Measurements from ENCODE around the gene ZMIZ1.

The ZMIZ1 gene

GRCh38 chr10:79074732-79075131 lies 6.0 kb downstream of the ZMIZ1 start:
- DNase-seq (ENCODE audit: low read depth in 1 of 2, low spot score in 1 of 2), result no peak
- no peak for TF ChIP-seq JUND (IDR thresholded peaks at IDR 0.05; ENCODE audit: low read depth)
- in situ Hi-C loops (cut with HindIII; ENCODE audit: low pct_unique_long_range_greater_than_20kb, low sequenced_read_pairs), result no loop called here

- TF ChIP-seq JUND (IDR thresholded peaks at IDR 0.05; ENCODE audit: low read depth), result no peak
- in situ Hi-C loops (cut with HindIII; ENCODE audit: low pct_unique_long_range_greater_than_20kb, low sequenced_read_pairs), result no loop called here
- no peak for DNase-seq (ENCODE audit: low read depth in 1 of 2, low spot score in 1 of 2)
Observed at GRCh38 chr10:79075418-79075817, 6.7 kb downstream of the ZMIZ1 start.

GRCh38 chr10:79077488-79078173 lies 8.9 kb downstream of the ZMIZ1 start:
- TF ChIP-seq JUND (IDR thresholded peaks at IDR 0.05; ENCODE audit: low read depth), result no peak
- in situ Hi-C loops (cut with HindIII; ENCODE audit: low pct_unique_long_range_greater_than_20kb, low sequenced_read_pairs), result no loop called here
- DNase-seq (ENCODE audit: low read depth in 1 of 2, low spot score in 1 of 2), result no peak

GRCh38 chr10:79078367-79079053 lies 9.7 kb downstream of the ZMIZ1 start:
- DNase-seq (ENCODE audit: low read depth in 1 of 2, low spot score in 1 of 2), result no peak
- no peak for TF ChIP-seq JUND (IDR thresholded peaks at IDR 0.05; ENCODE audit: low read depth)
- in situ Hi-C loops (cut with HindIII; ENCODE audit: low pct_unique_long_range_greater_than_20kb, low sequenced_read_pairs), result no loop called here

GRCh38 chr10:79079054-79079397 lies 10.3 kb downstream of the ZMIZ1 start:
- DNase-seq (ENCODE audit: low read depth in 1 of 2, low spot score in 1 of 2), result no peak
- in situ Hi-C loops (cut with HindIII; ENCODE audit: low pct_unique_long_range_greater_than_20kb, low sequenced_read_pairs), result no loop called here
- TF ChIP-seq JUND (IDR thresholded peaks at IDR 0.05; ENCODE audit: low read depth), result no peak

GRCh38 chr10:79079490-79080355 lies 11.0 kb downstream of the ZMIZ1 start:
- no peak for TF ChIP-seq JUND (IDR thresholded peaks at IDR 0.05; ENCODE audit: low read depth)
- no peak for DNase-seq (ENCODE audit: low read depth in 1 of 2, low spot score in 1 of 2)
- in situ Hi-C loops (cut with HindIII; ENCODE audit: low pct_unique_long_range_greater_than_20kb, low sequenced_read_pairs), result no loop called here

GRCh38 chr10:79081353-79082034 lies 12.7 kb downstream of the ZMIZ1 start:
- in situ Hi-C loops (cut with HindIII; ENCODE audit: low pct_unique_long_range_greater_than_20kb, low sequenced_read_pairs), result no loop called here
- DNase-seq (ENCODE audit: low read depth in 1 of 2, low spot score in 1 of 2), result no peak
- no peak for TF ChIP-seq JUND (IDR thresholded peaks at IDR 0.05; ENCODE audit: low read depth)

- in situ Hi-C loops (cut with HindIII; ENCODE audit: low pct_unique_long_range_greater_than_20kb, low sequenced_read_pairs), result no loop called here
- DNase-seq (ENCODE audit: low read depth in 1 of 2, low spot score in 1 of 2), result no peak
- no peak for TF ChIP-seq JUND (IDR thresholded peaks at IDR 0.05; ENCODE audit: low read depth)
Observed at GRCh38 chr10:79082035-79082373, 13.2 kb downstream of the ZMIZ1 start.

GRCh38 chr10:79082631-79083596 lies 14.1 kb downstream of the ZMIZ1 start:
- in situ Hi-C loops (cut with HindIII; ENCODE audit: low pct_unique_long_range_greater_than_20kb, low sequenced_read_pairs), result no loop called here
- TF ChIP-seq JUND (IDR thresholded peaks at IDR 0.05; ENCODE audit: low read depth), result no peak
- DNase-seq (ENCODE audit: low read depth in 1 of 2, low spot score in 1 of 2), result no peak

GRCh38 chr10:79084012-79084971 lies 15.5 kb downstream of the ZMIZ1 start:
- in situ Hi-C loops (cut with HindIII; ENCODE audit: low pct_unique_long_range_greater_than_20kb, low sequenced_read_pairs), result no loop called here
- peak in 1 of 2 experiments; percentile 70 for DNase-seq (ENCODE audit: low read depth in 1 of 2, low spot score in 1 of 2)
- TF ChIP-seq JUND (IDR thresholded peaks at IDR 0.05; ENCODE audit: low read depth), result no peak
